ENCODE data around the gene CDKN3.

DNA sequence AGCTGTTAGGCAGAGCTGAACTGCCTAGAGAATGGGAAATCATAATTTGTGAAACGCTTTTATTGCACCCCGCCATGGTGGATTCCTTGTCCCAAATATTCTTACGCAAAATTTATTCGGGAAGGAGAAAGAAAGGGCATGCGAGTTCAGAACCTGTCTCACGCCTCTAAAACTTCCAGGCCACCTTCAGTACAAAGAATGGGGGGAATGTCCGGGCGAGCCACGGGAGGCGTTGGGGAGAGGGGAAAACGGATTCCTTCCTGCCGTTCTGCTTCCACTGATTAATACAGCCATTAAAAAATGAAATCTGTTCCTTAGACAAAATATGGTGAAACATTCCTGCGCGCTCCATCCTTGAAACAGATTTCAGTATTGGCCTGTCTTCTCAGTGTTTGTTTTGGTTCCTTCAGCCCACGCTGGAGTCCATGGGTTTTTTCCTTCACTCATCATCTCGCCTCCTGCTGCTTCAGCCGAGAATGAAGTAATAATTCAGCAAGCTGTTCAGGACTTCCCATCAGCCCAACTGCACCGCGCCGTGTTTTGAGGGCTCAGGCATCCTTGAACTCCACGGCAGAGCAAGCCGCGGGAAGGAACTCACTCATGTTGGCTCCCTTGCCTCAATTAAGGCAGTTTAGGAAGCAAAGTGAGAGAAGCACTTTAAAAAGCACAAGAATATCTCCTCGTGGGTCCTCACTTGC is 47.7 kb upstream of the CDKN3 start:
- TF ChIP-seq, protein P1, sequence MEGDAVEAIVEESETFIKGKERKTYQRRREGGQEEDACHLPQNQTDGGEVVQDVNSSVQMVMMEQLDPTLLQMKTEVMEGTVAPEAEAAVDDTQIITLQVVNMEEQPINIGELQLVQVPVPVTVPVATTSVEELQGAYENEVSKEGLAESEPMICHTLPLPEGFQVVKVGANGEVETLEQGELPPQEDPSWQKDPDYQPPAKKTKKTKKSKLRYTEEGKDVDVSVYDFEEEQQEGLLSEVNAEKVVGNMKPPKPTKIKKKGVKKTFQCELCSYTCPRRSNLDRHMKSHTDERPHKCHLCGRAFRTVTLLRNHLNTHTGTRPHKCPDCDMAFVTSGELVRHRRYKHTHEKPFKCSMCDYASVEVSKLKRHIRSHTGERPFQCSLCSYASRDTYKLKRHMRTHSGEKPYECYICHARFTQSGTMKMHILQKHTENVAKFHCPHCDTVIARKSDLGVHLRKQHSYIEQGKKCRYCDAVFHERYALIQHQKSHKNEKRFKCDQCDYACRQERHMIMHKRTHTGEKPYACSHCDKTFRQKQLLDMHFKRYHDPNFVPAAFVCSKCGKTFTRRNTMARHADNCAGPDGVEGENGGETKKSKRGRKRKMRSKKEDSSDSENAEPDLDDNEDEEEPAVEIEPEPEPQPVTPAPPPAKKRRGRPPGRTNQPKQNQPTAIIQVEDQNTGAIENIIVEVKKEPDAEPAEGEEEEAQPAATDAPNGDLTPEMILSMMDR (IDR thresholded peaks at IDR 0.05), result no peak
- TF ChIP-seq POLR2A (IDR thresholded peaks at IDR 0.05), result no peak
